ENCODE data around the gene ATP6V1B1.

GRCh38 chr2:70939001-70939838, 3.5 kb downstream of the ATP6V1B1 start:
- TF ChIP-seq EZH2 (IDR thresholded peaks at IDR 0.05; ENCODE audit: low read length, unreplicated experiment) (no peak), EZH2phosphoT487 (IDR thresholded peaks at IDR 0.05; ENCODE audit: borderline replicate concordance, low read length) (no peak)
- TF ChIP-seq, protein P1, sequence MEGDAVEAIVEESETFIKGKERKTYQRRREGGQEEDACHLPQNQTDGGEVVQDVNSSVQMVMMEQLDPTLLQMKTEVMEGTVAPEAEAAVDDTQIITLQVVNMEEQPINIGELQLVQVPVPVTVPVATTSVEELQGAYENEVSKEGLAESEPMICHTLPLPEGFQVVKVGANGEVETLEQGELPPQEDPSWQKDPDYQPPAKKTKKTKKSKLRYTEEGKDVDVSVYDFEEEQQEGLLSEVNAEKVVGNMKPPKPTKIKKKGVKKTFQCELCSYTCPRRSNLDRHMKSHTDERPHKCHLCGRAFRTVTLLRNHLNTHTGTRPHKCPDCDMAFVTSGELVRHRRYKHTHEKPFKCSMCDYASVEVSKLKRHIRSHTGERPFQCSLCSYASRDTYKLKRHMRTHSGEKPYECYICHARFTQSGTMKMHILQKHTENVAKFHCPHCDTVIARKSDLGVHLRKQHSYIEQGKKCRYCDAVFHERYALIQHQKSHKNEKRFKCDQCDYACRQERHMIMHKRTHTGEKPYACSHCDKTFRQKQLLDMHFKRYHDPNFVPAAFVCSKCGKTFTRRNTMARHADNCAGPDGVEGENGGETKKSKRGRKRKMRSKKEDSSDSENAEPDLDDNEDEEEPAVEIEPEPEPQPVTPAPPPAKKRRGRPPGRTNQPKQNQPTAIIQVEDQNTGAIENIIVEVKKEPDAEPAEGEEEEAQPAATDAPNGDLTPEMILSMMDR (conservative IDR thresholded peaks at IDR 0.05; ENCODE audit: low read depth, low read length), result no peak

Data from PC-3 (cell line).